ENCODE data around the gene DYSF.

DNA sequence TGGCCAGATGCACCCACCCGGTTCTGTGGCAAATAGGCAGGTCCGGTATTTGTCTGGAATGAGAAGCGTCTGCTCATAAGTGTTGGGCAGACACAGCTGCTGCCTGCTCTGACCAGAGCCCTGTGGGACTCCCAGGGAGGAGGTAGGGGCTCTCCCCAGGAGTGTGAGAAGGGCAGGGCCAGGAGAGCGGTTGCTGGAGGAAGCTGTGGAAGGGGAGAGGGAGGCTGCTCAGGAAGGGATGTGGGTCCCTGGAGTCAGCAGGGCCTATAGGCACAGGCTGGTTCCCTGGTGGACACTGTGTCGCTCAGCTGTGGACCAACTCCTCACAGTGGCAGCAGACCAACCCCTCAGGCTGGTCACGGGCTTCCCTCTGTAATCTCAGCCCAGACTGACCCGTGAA, 109.2 kb downstream of the DYSF start:
- TF ChIP-seq, protein P1, sequence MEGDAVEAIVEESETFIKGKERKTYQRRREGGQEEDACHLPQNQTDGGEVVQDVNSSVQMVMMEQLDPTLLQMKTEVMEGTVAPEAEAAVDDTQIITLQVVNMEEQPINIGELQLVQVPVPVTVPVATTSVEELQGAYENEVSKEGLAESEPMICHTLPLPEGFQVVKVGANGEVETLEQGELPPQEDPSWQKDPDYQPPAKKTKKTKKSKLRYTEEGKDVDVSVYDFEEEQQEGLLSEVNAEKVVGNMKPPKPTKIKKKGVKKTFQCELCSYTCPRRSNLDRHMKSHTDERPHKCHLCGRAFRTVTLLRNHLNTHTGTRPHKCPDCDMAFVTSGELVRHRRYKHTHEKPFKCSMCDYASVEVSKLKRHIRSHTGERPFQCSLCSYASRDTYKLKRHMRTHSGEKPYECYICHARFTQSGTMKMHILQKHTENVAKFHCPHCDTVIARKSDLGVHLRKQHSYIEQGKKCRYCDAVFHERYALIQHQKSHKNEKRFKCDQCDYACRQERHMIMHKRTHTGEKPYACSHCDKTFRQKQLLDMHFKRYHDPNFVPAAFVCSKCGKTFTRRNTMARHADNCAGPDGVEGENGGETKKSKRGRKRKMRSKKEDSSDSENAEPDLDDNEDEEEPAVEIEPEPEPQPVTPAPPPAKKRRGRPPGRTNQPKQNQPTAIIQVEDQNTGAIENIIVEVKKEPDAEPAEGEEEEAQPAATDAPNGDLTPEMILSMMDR (IDR thresholded peaks at IDR 0.05) = no peak
- TF ChIP-seq POLR2AphosphoS5 (IDR thresholded peaks at IDR 0.05) = no peak
